GM12878 (cell line): ENCODE results near the gene SHROOM3. TPM values are rescaled to one million over a fixed set of nuclear protein-coding genes. Genes with fewer than 3 reads are reported as not detected.

Experiments
- ATAC-seq: fragments of 200-7000 bp; cut with Tn5 transposase; 3 replicates; pipeline ENCODE4 v1.9.1; 2020; ENCODE audit warnings: mild to moderate bottlenecking, moderate library complexity
- BruUV-seq: library from RNA; stranded (reverse); fragments of 400-500 nt; replicated peaks from 2 replicates; lab custom pipeline; 2021; lab: Mats Ljungman, UMichigan
- CTCF ChIA-PET: fragments of 300-600 bp; sonication (Branson Sonifier 250); formaldehyde crosslinking; extraction: SDS; loops from one replicate; lab custom pipeline; 2021; ENCODE audit warnings: inconsistent platforms; lab: Yijun Ruan, JAX
- POLR2A ChIA-PET: fragments of 350-600 bp; formaldehyde crosslinking; extraction: SDS; loops from one replicate; lab custom pipeline; 2021; ENCODE audit warnings: inconsistent platforms; lab: Charles Lee
- RAD21 ChIA-PET: fragments of 300-600 bp; sonication (Branson Sonifier 250); formaldehyde crosslinking; loops from one replicate; lab custom pipeline; 2023; ENCODE audit warnings: antibody characterized with exemption; ENCODE audit not compliant: unreplicated experiment; lab: Charles Lee
- SMC1A ChIA-PET: fragments of 300-600 bp; sonication (Branson Sonifier 250); formaldehyde crosslinking; loops from one replicate; lab custom pipeline; 2023; ENCODE audit not compliant: unreplicated experiment, uncharacterized antibody; lab: Charles Lee
- DNase-seq: peaks from one replicate; pipeline ENCODE4 v3.0.0-alpha.2; 2011; ENCODE audit warnings: low read depth, low spot score
- FAIRE-seq: peaks from 3 replicates; lab custom pipeline; 2011; peaks lifted over from hg19 to GRCh38; lab: Jason Lieb, UNC
- H2AFZ ChIP-seq: 2 replicates; pipeline ENCODE4 v1.6.0; 2011; ENCODE audit warnings: low read depth, low read length, control low read depth; ENCODE audit not compliant: control insufficient read depth
- H3K27ac ChIP-seq: 2 replicates; pipeline ENCODE4 v1.5.1; 2011; ENCODE audit warnings: control low read depth; ENCODE audit not compliant: control insufficient read depth, insufficient read depth
- H3K27me3 ChIP-seq, 2 experiments: replicated peaks in 1 of 2; 2 replicates each; pipeline versions ENCODE4 v1.6.0 to v1.6.1; 2011; ENCODE audit warnings: low read length in 1 of 2; ENCODE audit not compliant: control insufficient read depth in 2 of 2, insufficient read depth in 2 of 2
- H3K36me3 ChIP-seq, 2 experiments: 2 replicates each; pipeline ENCODE4 v1.5.1; 2011; ENCODE audit warnings: low read length in 1 of 2; ENCODE audit not compliant: control insufficient read depth in 2 of 2, insufficient read depth in 2 of 2
- H3K4me1 ChIP-seq: 2 replicates; pipeline ENCODE4 v1.6.1; 2011; ENCODE audit warnings: mild to moderate bottlenecking, low read length, moderate library complexity, mixed read lengths; ENCODE audit not compliant: control insufficient read depth, insufficient read depth
- H3K4me2 ChIP-seq: 2 replicates; pipeline ENCODE4 v1.6.0; 2011; ENCODE audit warnings: control low read depth; ENCODE audit not compliant: control insufficient read depth, insufficient read depth
- H3K4me3 ChIP-seq: fragments of 200-600 bp; sonication (generic); 2 replicates; pipeline ENCODE4 v1.5.1; 2016
- H3K79me2 ChIP-seq: 2 replicates; pipeline ENCODE4 v1.6.0; 2011; ENCODE audit warnings: low read length; ENCODE audit not compliant: control insufficient read depth, insufficient read depth
- H3K9ac ChIP-seq: 2 replicates; pipeline ENCODE4 v1.8.0; 2011; ENCODE audit warnings: low read length, control low read depth, mixed read lengths; ENCODE audit not compliant: control insufficient read depth, insufficient read depth
- H3K9me3 ChIP-seq: replicated peaks from 3 replicates; pipeline ENCODE4 v1.5.1; 2011; ENCODE audit warnings: mild to moderate bottlenecking, low read length; ENCODE audit not compliant: control insufficient read depth, insufficient read depth
- H4K20me1 ChIP-seq: 2 replicates; pipeline ENCODE4 v1.6.0; 2011; ENCODE audit not compliant: control insufficient read depth, insufficient read depth
- CBX5 ChIP-seq: sonication (generic); IDR thresholded peaks from 2 replicates; pipeline ENCODE4 v1.6.1; 2016; ENCODE audit warnings: low read depth, moderate library complexity, mild to moderate bottlenecking, inconsistent platforms
- CHD1 ChIP-seq: IDR thresholded peaks from 2 replicates; pipeline ENCODE4 v1.6.1; 2012; ENCODE audit warnings: low read depth, low read length, improper control_type of control experiment
- EP300 ChIP-seq, 2 experiments: fragments of 150-350 bp in 1 of 2; IDR thresholded peaks; 2 replicates each; pipeline ENCODE4 v1.6.1; 2011 to 2012; ENCODE audit warnings: low read depth in 2 of 2, low read length in 2 of 2, borderline replicate concordance in 1 of 2, improper control_type of control experiment in 1 of 2, inconsistent platforms in 1 of 2; ENCODE audit not compliant: control insufficient read depth in 1 of 2
- FOS ChIP-seq: IDR thresholded peaks from 3 replicates; pipeline ENCODE4 v1.6.1; 2011; ENCODE audit warnings: borderline replicate concordance; ENCODE audit not compliant: insufficient read length; ENCODE audit errors: extremely low read depth
- IKZF1 ChIP-seq: fragments of 450-650 bp; conservative IDR thresholded peaks from 2 replicates; pipeline ENCODE4 v1.6.1; 2017; ENCODE audit warnings: antibody characterized with exemption, mild to moderate bottlenecking
- JUNB ChIP-seq: IDR thresholded peaks from 2 replicates; pipeline ENCODE4 v1.6.1; 2016; ENCODE audit warnings: antibody characterized with exemption, mild to moderate bottlenecking
- PAX8 ChIP-seq: fragments of 450-650 bp; IDR thresholded peaks from 2 replicates; pipeline ENCODE4 v1.6.1; 2017; ENCODE audit warnings: mild to moderate bottlenecking, moderate library complexity
- RCOR1 ChIP-seq: conservative IDR thresholded peaks from 2 replicates; pipeline ENCODE4 v1.6.1; 2012; ENCODE audit warnings: low read depth, low read length, improper control_type of control experiment
- RFX5 ChIP-seq: IDR thresholded peaks from 2 replicates; pipeline ENCODE4 v1.6.1; 2011; ENCODE audit warnings: low read depth, low read length, improper control_type of control experiment
- SUZ12 ChIP-seq: fragments of 200-600 bp; sonication (generic); IDR thresholded peaks from one replicate; pipeline ENCODE4 v1.6.1; 2018; ENCODE audit warnings: antibody characterized with exemption, mild to moderate bottlenecking; ENCODE audit not compliant: unreplicated experiment
- ZNF207 ChIP-seq: fragments of 450-650 bp; IDR thresholded peaks from 2 replicates; pipeline ENCODE4 v1.6.1; 2014; ENCODE audit warnings: antibody characterized with exemption, mild to moderate bottlenecking, borderline replicate concordance
- ZNF274 ChIP-seq: IDR thresholded peaks from one replicate; pipeline ENCODE4 v1.8.0; 2011; ENCODE audit not compliant: insufficient read length, insufficient read depth
- WGBS: methylation state at CpG from one replicate; pipeline ENCODE4 v1.1.6; 2016; ENCODE audit warnings: low lambda C conversion rate; ENCODE audit not compliant: insufficient replicate concordance, insufficient coverage; ENCODE audit errors: missing lambda C conversion rate; 5-methylcytosine and 5-hydroxymethylcytosine counted together
- in situ Hi-C: fragments of 300-500 bp; cut with MboI; formaldehyde crosslinking; loops from 9 replicates; pipeline ENCODE4 v1.14.3; 2018; ENCODE audit warnings: mixed read lengths
- intact Hi-C: fragments of 100-400 bp; cut with micrococcal nuclease; formaldehyde crosslinking; loops from one replicate; pipeline ENCODE4 v1.14.2; 2022; ENCODE audit not compliant: unreplicated experiment
- polyA plus RNA-seq, 11 experiments: library from polyadenylated mRNA; depleted of rRNA in 4 of 11; unstranded in 6 of 11; stranded (reverse) in 5 of 11; fragments of >200 nt; fragmentation: Nextera tagmentation in 4 of 11; fragmentation: Illumina TruSeq in 1 of 11; extraction: Ambion mirVana in 4 of 11; extraction: Trizol in 1 of 11; gene quantifications; 1 replicate in 1 of 11; 2 replicates in 10 of 11; pipeline versions ENCODE4 v1.2.1 to v1.2.3, GENCODE V29; 2011 to 2016; ENCODE audit warnings: inconsistent platforms in 2 of 11, missing spikeins in 2 of 11, low read depth in 1 of 11
- total RNA-seq, 4 experiments: library from RNA; depleted of rRNA in 3 of 4; stranded (reverse); fragments of >200 nt in 3 of 4; fragmentation: Illumina TruSeq in 1 of 4; extraction: Trizol in 1 of 4; gene quantifications; 2 replicates each; pipeline versions ENCODE4 v1.2.1 to v1.2.3, GENCODE V29; 2013 to 2021
- TF ChIP-seq, protein P1 (sequence below): fragments of 450-650 bp; IDR thresholded peaks from 2 replicates; pipeline ENCODE4 v1.6.1; 2014; ENCODE audit warnings: mild to moderate bottlenecking
- TF ChIP-seq, protein P2 (sequence below): fragments of 450-650 bp; formaldehyde crosslinking; IDR thresholded peaks from 2 replicates; pipeline ENCODE4 v1.4.0; 2022; ENCODE audit warnings: mild to moderate bottlenecking, moderate library complexity
- TF ChIP-seq, protein P3 (sequence below), 3 experiments: IDR thresholded peaks in 2 of 3; conservative IDR thresholded peaks in 1 of 3; 2 replicates each; pipeline ENCODE4 v1.5.1; 2011; ENCODE audit warnings: low read depth in 3 of 3, low read length in 3 of 3, mild to moderate bottlenecking in 3 of 3, control low read depth in 2 of 3, moderate library complexity in 2 of 3, inconsistent platforms in 1 of 3, mixed read lengths in 1 of 3; ENCODE audit not compliant: control insufficient read depth in 2 of 3, insufficient read depth in 1 of 3; ENCODE audit errors: extremely low read depth in 1 of 3

Gene SHROOM3
- total and polyA plus RNA-seq, 10 of the 15 experiments (the other 5 are each of a cell fraction or from before 2014, with no cell fraction given) = under 0.01 to 0.29 (median 0.08) TPM; not detected in 1

DNA sequence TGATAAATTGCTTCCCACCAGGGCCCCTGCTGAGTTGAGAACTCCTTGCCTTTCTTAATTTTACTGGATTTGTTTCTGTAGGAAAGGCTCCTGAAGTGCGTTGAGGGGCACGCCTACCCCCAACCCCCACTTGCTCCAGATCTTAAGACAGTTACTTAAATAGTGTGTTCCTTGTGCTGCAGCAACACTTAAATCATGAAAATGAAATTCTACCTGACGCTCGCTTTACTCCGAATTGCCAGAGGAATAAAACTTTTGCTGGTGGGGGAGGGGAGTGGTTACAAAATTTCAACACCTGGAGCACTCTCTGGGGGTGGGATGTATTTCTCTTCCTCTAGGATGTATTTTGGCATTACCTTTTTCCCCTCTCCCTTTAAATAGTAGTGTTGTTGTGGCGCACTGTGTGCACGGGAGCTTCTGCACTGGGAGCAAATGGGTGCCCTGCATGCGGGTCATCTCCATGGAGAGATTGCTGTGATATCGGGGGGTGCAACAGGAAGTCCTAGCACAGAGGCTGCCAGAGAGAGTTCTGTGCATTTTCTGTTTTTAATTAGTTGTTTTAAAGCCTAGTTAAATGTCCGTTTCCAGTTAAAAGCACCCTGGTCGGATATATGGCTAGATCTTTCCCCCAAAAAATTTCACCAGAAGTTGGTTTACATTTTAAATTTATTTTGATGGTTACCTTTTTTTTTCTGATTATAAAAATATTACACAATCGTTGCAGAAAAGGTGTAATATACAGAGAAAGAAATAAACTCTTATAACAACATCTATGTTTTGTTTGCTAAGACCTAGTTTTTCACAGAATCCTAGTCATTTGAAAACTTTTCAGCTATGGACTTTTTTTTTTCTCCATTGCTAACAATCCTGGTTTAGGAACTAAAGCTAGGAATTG is 255.2 kb downstream of the SHROOM3 start:
- ChIA-PET SMC1A (no interaction called here), CTCF (interaction anchor here (0.8 kb wide), 1 partner anchor 83 kb away, joined by 3 read pairs; no protein-coding TSS in a partner anchor), POLR2A (no interaction called here), RAD21 (no interaction called here)
- Histone ChIP-seq H3K4me3 (peak overlapping the region; percentile 3; the same call in 1 of the 2 replicates), H3K27ac (no peak overlapping the region), H3K4me1 (0 out of 2 replicates have a peak, but pooled peaks cover 3% of the 10 kb centered on the region), H3K4me2 (peak overlapping the region; percentile 62), H3K36me3 (no peaks in the 10 kb centered on the region), H2AFZ (no peak overlapping the region), H3K79me2 (no peaks in the 10 kb centered on the region), H3K27me3 (peaks cover 2 to 26% of the 10 kb centered on the region in 2 experiments; a peak in 3 of 4 replicates), H4K20me1 (no peaks in the 10 kb centered on the region), H3K9ac (no peak overlapping the region), H3K9me3 (no peaks in the 10 kb centered on the region)
- no peak for FAIRE-seq
- intact Hi-C loops = no loop called here
- no TSS peak for BruUV-seq
- DNase-seq = no peak
- no peak for ATAC-seq
- 2% methylated on average over 12 of the region's 12 CpGs for WGBS
- in situ Hi-C loops = no loop called here
- TF ChIP-seq PAX8 (no peak), SUZ12 (no peak), CHD1 (no peak), IKZF1 (no peak), CBX5 (no peak), ZNF274 (no peak), ZNF207 (no peak), FOS (no peak), RCOR1 (no peak), RFX5 (no peak), JUNB (no peak), EP300 (IDR thresholded peaks at IDR 0.05; ENCODE audit: borderline replicate concordance in 1 of 2, control insufficient read depth in 1 of 2, low read depth in 2 of 2, low read length in 2 of 2) (no peak)
- TF ChIP-seq, protein P1, sequence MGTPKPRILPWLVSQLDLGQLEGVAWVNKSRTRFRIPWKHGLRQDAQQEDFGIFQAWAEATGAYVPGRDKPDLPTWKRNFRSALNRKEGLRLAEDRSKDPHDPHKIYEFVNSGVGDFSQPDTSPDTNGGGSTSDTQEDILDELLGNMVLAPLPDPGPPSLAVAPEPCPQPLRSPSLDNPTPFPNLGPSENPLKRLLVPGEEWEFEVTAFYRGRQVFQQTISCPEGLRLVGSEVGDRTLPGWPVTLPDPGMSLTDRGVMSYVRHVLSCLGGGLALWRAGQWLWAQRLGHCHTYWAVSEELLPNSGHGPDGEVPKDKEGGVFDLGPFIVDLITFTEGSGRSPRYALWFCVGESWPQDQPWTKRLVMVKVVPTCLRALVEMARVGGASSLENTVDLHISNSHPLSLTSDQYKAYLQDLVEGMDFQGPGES = no peak
- TF ChIP-seq, protein P2, sequence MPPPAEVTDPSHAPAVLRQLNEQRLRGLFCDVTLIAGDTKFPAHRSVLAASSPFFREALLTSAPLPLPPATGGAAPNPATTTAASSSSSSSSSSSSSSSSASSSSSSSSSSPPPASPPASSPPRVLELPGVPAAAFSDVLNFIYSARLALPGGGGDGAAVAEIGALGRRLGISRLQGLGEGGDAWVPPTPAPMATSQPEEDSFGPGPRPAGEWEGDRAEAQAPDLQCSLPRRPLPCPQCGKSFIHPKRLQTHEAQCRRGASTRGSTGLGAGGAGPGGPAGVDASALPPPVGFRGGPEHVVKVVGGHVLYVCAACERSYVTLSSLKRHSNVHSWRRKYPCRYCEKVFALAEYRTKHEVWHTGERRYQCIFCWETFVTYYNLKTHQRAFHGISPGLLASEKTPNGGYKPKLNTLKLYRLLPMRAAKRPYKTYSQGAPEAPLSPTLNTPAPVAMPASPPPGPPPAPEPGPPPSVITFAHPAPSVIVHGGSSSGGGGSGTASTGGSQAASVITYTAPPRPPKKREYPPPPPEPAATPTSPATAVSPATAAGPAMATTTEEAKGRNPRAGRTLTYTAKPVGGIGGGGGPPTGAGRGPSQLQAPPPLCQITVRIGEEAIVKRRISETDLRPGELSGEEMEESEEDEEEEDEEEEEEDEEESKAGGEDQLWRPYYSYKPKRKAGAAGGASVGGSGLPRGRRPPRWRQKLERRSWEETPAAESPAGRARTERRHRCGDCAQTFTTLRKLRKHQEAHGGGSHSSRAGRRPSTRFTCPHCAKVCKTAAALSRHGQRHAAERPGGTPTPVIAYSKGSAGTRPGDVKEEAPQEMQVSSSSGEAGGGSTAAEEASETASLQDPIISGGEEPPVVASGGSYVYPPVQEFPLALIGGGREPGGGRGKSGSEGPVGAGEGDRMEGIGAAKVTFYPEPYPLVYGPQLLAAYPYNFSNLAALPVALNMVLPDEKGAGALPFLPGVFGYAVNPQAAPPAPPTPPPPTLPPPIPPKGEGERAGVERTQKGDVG = no peak
- TF ChIP-seq, protein P3, sequence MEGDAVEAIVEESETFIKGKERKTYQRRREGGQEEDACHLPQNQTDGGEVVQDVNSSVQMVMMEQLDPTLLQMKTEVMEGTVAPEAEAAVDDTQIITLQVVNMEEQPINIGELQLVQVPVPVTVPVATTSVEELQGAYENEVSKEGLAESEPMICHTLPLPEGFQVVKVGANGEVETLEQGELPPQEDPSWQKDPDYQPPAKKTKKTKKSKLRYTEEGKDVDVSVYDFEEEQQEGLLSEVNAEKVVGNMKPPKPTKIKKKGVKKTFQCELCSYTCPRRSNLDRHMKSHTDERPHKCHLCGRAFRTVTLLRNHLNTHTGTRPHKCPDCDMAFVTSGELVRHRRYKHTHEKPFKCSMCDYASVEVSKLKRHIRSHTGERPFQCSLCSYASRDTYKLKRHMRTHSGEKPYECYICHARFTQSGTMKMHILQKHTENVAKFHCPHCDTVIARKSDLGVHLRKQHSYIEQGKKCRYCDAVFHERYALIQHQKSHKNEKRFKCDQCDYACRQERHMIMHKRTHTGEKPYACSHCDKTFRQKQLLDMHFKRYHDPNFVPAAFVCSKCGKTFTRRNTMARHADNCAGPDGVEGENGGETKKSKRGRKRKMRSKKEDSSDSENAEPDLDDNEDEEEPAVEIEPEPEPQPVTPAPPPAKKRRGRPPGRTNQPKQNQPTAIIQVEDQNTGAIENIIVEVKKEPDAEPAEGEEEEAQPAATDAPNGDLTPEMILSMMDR (IDR thresholded peaks at IDR 0.05 in 2 of 3, conservative IDR thresholded peaks at IDR 0.05 in 1 of 3; ENCODE audit: control insufficient read depth in 2 of 3, extremely low read depth in 1 of 3, insufficient read depth in 1 of 3, low read depth in 3 of 3, low read length in 3 of 3) = no peak
